WTC11 (cell line): ENCODE measurements around the gene FHL1. TPM values are rescaled to one million over a fixed set of nuclear protein-coding genes. Genes with fewer than 3 reads are reported as not detected.
"Not testable (repeated sequence)": the region's sequence is repeated elsewhere in the genome, so short reads cannot be mapped to it uniquely, and the experiment has no call there.

ENCODE experiments used
- ATAC-seq: fragments of 200-7000 bp; cut with Tn5 transposase; 2 replicates; pipeline ENCODE4 v1.10.0; 2021; ENCODE audit warnings: mild to moderate bottlenecking, moderate library complexity
- CTCF ChIA-PET: fragments of 300-600 bp; sonication (Branson Sonifier 250); formaldehyde crosslinking; loops from one replicate; lab custom pipeline; 2021; ENCODE audit warnings: antibody characterized with exemption; lab: Charles Lee
- POLR2A ChIA-PET: fragments of 350-600 bp; sonication (Branson Sonifier 250); formaldehyde crosslinking; loops from one replicate; lab custom pipeline; 2021; ENCODE audit warnings: antibody characterized with exemption; lab: Charles Lee
- DNase-seq: peaks from one replicate; pipeline ENCODE4 v3.0.0; 2021; ENCODE audit warnings: low spot score
- H3K27ac Mint-ChIP-seq: 2 replicates; pipeline ENCODE4 v1.8.0; 2021; ENCODE audit warnings: mixed read lengths
- H3K27me3 Mint-ChIP-seq: 2 replicates; pipeline ENCODE4 v1.8.0; 2021; ENCODE audit warnings: low read depth, mild to moderate bottlenecking, moderate library complexity, mixed read lengths
- H3K36me3 Mint-ChIP-seq: 2 replicates; pipeline ENCODE4 v1.8.0; 2021; ENCODE audit warnings: mixed read lengths
- H3K4me1 Mint-ChIP-seq: 2 replicates; pipeline ENCODE4 v1.8.0; 2022; ENCODE audit warnings: mixed read lengths
- H3K4me3 Mint-ChIP-seq: 2 replicates; pipeline ENCODE4 v1.8.0; 2021; ENCODE audit warnings: mild to moderate bottlenecking, moderate library complexity, mixed read lengths
- H3K9me3 Mint-ChIP-seq: 2 replicates; pipeline ENCODE4 v1.8.0; 2021; ENCODE audit warnings: mixed read lengths
- ELF4 ChIP-seq: sonication (generic); formaldehyde crosslinking; IDR thresholded peaks from 2 replicates; pipeline ENCODE4 v1.8.1; 2022; ENCODE audit warnings: low read depth, mild to moderate bottlenecking, moderate library complexity, missing genetic modification reagents
- EMX1 ChIP-seq: fragments of 250-450 bp; sonication (Bioruptor Pico); IDR thresholded peaks from 2 replicates; pipeline ENCODE4 v1.8.0; 2021; ENCODE audit warnings: mild to moderate bottlenecking
- ETV6 ChIP-seq: sonication (generic); formaldehyde crosslinking; IDR thresholded peaks from 2 replicates; pipeline ENCODE4 v1.8.1; 2022; ENCODE audit warnings: mild to moderate bottlenecking, missing genetic modification reagents
- FOXJ3 ChIP-seq: sonication (generic); formaldehyde crosslinking; IDR thresholded peaks from 2 replicates; pipeline ENCODE4 v1.9.0; 2021; ENCODE audit warnings: missing genetic modification reagents, mild to moderate bottlenecking, borderline replicate concordance
- GRHL2 ChIP-seq: fragments of 250-450 bp; sonication (Bioruptor Pico); IDR thresholded peaks from 2 replicates; pipeline ENCODE4 v1.8.0; 2022; ENCODE audit warnings: mild to moderate bottlenecking, moderate library complexity; ENCODE audit not compliant: insufficient replicate concordance, severe bottlenecking
- GTF2I ChIP-seq: fragments of 250-450 bp; sonication (Bioruptor Pico); conservative IDR thresholded peaks from 2 replicates; pipeline ENCODE4 v1.4.0; 2021; ENCODE audit warnings: mild to moderate bottlenecking
- MXD4 ChIP-seq: fragments of 250-450 bp; sonication (Bioruptor Pico); IDR thresholded peaks from 2 replicates; pipeline ENCODE4 v1.8.0; 2021; ENCODE audit warnings: mild to moderate bottlenecking, moderate library complexity, borderline replicate concordance
- NFATC4 ChIP-seq: fragments of 250-450 bp; sonication (Bioruptor Pico); IDR thresholded peaks from 2 replicates; pipeline ENCODE4 v1.9.0; 2021; ENCODE audit warnings: mild to moderate bottlenecking
- NR2C2 ChIP-seq: sonication (generic); formaldehyde crosslinking; IDR thresholded peaks from 2 replicates; pipeline ENCODE4 v1.8.0; 2022; ENCODE audit warnings: mild to moderate bottlenecking, missing genetic modification reagents
- SMAD3 ChIP-seq: sonication (generic); formaldehyde crosslinking; IDR thresholded peaks from 2 replicates; pipeline ENCODE4 v1.8.0; 2022; ENCODE audit warnings: missing genetic modification reagents, mild to moderate bottlenecking, borderline replicate concordance
- SOX15 ChIP-seq: fragments of 250-450 bp; sonication (Bioruptor Pico); IDR thresholded peaks from 2 replicates; pipeline ENCODE4 v1.9.0; 2021; ENCODE audit warnings: mild to moderate bottlenecking
- TEAD1 ChIP-seq: sonication (generic); formaldehyde crosslinking; IDR thresholded peaks from 2 replicates; pipeline ENCODE4 v1.8.0; 2022; ENCODE audit warnings: mild to moderate bottlenecking, missing genetic modification reagents
- ZBTB21 ChIP-seq: sonication (generic); formaldehyde crosslinking; IDR thresholded peaks from 2 replicates; pipeline ENCODE4 v1.8.1; 2023; ENCODE audit warnings: mild to moderate bottlenecking, missing genetic modification reagents, borderline replicate concordance
- ZNF423 ChIP-seq: fragments of 250-450 bp; sonication (Bioruptor Pico); IDR thresholded peaks from 2 replicates; pipeline ENCODE4 v2.1.2; 2022; ENCODE audit warnings: mild to moderate bottlenecking, moderate library complexity
- total RNA-seq: library from RNA; stranded (reverse); gene quantifications from 3 replicates; pipeline ENCODE4 v1.2.3, GENCODE V29; 2021
- TF ChIP-seq, protein P1 (sequence below): sonication (generic); formaldehyde crosslinking; IDR thresholded peaks from 2 replicates; pipeline ENCODE4 v1.8.1; 2023; ENCODE audit warnings: mild to moderate bottlenecking, missing genetic modification reagents, moderate library complexity
- TF ChIP-seq, protein P2 (sequence below): sonication (generic); formaldehyde crosslinking; IDR thresholded peaks from 2 replicates; pipeline ENCODE4 v1.8.0; 2022; ENCODE audit warnings: mild to moderate bottlenecking, missing genetic modification reagents
- TF ChIP-seq, protein P3 (sequence below): fragments of 200-600 bp; IDR thresholded peaks from 2 replicates; pipeline ENCODE4 v1.8.0; 2022; ENCODE audit warnings: antibody characterized with exemption
- TF ChIP-seq, protein P4 (sequence below): sonication (generic); formaldehyde crosslinking; IDR thresholded peaks from 2 replicates; pipeline ENCODE4 v1.8.0; 2022; ENCODE audit warnings: mild to moderate bottlenecking, missing genetic modification reagents
- TF ChIP-seq, protein P5 (sequence below): sonication (generic); formaldehyde crosslinking; IDR thresholded peaks from 2 replicates; pipeline ENCODE4 v1.8.1; 2023; ENCODE audit warnings: mild to moderate bottlenecking, moderate library complexity, missing genetic modification reagents
- TF ChIP-seq, protein P6 (sequence below): sonication (generic); formaldehyde crosslinking; IDR thresholded peaks from 2 replicates; pipeline ENCODE4 v1.8.1; 2023; ENCODE audit warnings: mild to moderate bottlenecking, missing genetic modification reagents, moderate library complexity
- TF ChIP-seq, protein P7 (sequence below): sonication (generic); formaldehyde crosslinking; IDR thresholded peaks from 2 replicates; pipeline ENCODE4 v1.8.1; 2022; ENCODE audit warnings: mild to moderate bottlenecking, missing genetic modification reagents, moderate library complexity, borderline replicate concordance

The FHL1 gene
- total RNA-seq, 1 experiment from 2014 or later: 43.5 TPM

DNA sequence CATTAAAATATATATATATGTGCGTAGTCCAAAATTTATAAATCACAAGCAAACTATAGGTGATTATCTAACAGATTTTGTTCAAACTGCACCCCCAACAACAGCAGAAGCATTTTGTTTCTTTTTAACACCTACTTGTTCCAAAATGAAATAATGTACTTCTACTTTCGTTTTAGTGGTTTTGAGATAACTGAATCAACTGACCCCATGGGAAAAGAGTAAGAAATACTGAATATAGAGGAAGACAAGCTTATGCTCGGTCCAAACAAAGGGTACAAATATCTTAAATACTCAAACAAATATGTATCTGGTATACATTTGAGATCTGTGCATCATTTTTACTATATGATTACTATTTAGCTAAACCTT is 81.5 kb downstream of the FHL1 start:
- no peak overlapping the region for H3K27ac Mint-ChIP-seq
- no peaks in the 10 kb centered on the region for H3K9me3 Mint-ChIP-seq
- no peaks in the 10 kb centered on the region for H3K27me3 Mint-ChIP-seq
- ATAC-seq (no peak), DNase-seq (no peak)
- no peaks in the 10 kb centered on the region for H3K4me1 Mint-ChIP-seq
- TF ChIP-seq SMAD3 (CRISPR knock-in tag) (no peak), NR2C2 (CRISPR knock-in tag) (no peak), ETV6 (CRISPR knock-in tag) (no peak), SOX15 (CRISPR knock-in tag) (no peak), TEAD1 (CRISPR knock-in tag) (no peak), FOXJ3 (no peak), EMX1 (no peak), ZNF423 (CRISPR knock-in tag) (no peak)
- TF ChIP-seq, protein P1, sequence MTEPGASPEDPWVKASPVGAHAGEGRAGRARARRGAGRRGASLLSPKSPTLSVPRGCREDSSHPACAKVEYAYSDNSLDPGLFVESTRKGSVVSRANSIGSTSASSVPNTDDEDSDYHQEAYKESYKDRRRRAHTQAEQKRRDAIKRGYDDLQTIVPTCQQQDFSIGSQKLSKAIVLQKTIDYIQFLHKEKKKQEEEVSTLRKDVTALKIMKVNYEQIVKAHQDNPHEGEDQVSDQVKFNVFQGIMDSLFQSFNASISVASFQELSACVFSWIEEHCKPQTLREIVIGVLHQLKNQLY (CRISPR knock-in tag): no peak
- TF ChIP-seq, protein P2, sequence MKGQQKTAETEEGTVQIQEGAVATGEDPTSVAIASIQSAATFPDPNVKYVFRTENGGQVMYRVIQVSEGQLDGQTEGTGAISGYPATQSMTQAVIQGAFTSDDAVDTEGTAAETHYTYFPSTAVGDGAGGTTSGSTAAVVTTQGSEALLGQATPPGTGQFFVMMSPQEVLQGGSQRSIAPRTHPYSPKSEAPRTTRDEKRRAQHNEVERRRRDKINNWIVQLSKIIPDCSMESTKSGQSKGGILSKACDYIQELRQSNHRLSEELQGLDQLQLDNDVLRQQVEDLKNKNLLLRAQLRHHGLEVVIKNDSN (CRISPR knock-in tag): no peak
- TF ChIP-seq, protein P3, sequence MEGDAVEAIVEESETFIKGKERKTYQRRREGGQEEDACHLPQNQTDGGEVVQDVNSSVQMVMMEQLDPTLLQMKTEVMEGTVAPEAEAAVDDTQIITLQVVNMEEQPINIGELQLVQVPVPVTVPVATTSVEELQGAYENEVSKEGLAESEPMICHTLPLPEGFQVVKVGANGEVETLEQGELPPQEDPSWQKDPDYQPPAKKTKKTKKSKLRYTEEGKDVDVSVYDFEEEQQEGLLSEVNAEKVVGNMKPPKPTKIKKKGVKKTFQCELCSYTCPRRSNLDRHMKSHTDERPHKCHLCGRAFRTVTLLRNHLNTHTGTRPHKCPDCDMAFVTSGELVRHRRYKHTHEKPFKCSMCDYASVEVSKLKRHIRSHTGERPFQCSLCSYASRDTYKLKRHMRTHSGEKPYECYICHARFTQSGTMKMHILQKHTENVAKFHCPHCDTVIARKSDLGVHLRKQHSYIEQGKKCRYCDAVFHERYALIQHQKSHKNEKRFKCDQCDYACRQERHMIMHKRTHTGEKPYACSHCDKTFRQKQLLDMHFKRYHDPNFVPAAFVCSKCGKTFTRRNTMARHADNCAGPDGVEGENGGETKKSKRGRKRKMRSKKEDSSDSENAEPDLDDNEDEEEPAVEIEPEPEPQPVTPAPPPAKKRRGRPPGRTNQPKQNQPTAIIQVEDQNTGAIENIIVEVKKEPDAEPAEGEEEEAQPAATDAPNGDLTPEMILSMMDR: no peak
- TF ChIP-seq, protein P4, sequence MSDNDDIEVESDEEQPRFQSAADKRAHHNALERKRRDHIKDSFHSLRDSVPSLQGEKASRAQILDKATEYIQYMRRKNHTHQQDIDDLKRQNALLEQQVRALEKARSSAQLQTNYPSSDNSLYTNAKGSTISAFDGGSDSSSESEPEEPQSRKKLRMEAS: no peak
- TF ChIP-seq, protein P5, sequence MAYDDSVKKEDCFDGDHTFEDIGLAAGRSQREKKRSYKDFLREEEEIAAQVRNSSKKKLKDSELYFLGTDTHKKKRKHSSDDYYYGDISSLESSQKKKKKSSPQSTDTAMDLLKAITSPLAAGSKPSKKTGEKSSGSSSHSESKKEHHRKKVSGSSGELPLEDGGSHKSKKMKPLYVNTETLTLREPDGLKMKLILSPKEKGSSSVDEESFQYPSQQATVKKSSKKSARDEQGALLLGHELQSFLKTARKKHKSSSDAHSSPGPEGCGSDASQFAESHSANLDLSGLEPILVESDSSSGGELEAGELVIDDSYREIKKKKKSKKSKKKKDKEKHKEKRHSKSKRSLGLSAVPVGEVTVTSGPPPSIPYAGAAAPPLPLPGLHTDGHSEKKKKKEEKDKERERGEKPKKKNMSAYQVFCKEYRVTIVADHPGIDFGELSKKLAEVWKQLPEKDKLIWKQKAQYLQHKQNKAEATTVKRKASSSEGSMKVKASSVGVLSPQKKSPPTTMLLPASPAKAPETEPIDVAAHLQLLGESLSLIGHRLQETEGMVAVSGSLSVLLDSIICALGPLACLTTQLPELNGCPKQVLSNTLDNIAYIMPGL: no peak
- H3K36me3 Mint-ChIP-seq: peaks cover 27% of the 10 kb centered on the region
- ChIA-PET POLR2A (no interaction called here), CTCF (no interaction called here)
- no peak overlapping the region for H3K4me3 Mint-ChIP-seq

DNA sequence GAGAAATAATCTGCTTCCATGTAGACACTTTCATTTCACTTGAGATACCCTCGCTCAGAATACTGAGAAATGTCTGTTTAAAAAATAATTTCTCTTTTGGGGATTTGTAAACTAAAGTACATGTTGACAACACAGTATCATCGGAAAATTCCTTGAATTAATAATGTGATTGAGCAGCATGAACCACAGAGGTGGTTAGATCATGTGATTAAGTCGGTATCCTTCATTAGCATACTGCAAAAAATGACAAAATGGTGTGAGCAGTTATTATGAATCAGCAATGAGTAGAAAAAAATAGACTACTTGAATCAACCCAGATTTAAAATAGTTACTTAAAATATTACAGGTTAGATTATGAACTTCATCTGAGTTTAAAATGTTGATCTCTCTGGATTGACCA is 89.7 kb downstream of the FHL1 start:
- TF ChIP-seq, protein P6, sequence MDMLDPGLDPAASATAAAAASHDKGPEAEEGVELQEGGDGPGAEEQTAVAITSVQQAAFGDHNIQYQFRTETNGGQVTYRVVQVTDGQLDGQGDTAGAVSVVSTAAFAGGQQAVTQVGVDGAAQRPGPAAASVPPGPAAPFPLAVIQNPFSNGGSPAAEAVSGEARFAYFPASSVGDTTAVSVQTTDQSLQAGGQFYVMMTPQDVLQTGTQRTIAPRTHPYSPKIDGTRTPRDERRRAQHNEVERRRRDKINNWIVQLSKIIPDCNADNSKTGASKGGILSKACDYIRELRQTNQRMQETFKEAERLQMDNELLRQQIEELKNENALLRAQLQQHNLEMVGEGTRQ: no peak
- TF ChIP-seq GTF2I (CRISPR knock-in tag) (no peak), GRHL2 (no peak), NFATC4 (no peak), ZBTB21 (CRISPR knock-in tag) (no peak), ELF4 (CRISPR knock-in tag) (no peak), MXD4 (CRISPR knock-in tag) (no peak)
- TF ChIP-seq, protein P7, sequence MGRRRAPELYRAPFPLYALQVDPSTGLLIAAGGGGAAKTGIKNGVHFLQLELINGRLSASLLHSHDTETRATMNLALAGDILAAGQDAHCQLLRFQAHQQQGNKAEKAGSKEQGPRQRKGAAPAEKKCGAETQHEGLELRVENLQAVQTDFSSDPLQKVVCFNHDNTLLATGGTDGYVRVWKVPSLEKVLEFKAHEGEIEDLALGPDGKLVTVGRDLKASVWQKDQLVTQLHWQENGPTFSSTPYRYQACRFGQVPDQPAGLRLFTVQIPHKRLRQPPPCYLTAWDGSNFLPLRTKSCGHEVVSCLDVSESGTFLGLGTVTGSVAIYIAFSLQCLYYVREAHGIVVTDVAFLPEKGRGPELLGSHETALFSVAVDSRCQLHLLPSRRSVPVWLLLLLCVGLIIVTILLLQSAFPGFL (CRISPR knock-in tag): no peak
- TF ChIP-seq, protein P2 (CRISPR knock-in tag): no peak
- TF ChIP-seq, protein P5: no peak
- TF ChIP-seq, protein P4: no peak
- TF ChIP-seq, all 79 proteins: peak for 0
- no peaks in the 10 kb centered on the region for H3K27me3 Mint-ChIP-seq
- peaks cover 25% of the 10 kb centered on the region for H3K36me3 Mint-ChIP-seq
- no peak overlapping the region for H3K27ac Mint-ChIP-seq
- ATAC-seq (no peak), DNase-seq (no peak)
- CTCF ChIA-PET: no interaction called here
- no peaks in the 10 kb centered on the region for H3K4me1 Mint-ChIP-seq
- H3K9me3 Mint-ChIP-seq: no peaks in the 10 kb centered on the region
- POLR2A ChIA-PET: no interaction called here
- H3K4me3 Mint-ChIP-seq: no peak overlapping the region

DNA sequence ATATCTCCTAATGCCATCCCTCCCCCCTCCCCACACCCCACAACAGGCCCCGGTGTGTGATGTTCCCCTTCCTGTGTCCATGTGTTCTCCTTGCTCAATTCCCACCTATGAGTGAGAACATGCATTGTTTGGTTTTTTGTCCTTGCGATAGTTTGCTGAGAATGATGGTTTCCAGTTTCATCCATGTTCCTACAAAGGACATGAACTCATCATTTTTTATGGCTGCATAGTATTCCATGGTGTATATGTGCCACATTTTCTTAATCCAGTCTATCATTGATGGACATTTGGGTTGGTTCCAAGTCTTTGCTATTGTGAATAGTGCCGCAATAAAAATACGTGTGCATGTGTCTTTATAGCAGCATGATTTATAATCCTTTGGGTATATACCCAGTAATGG is 90.5 kb downstream of the FHL1 start:
- H3K36me3 Mint-ChIP-seq: peaks cover 30% of the 10 kb centered on the region
- not testable (repeated sequence) for H3K27ac Mint-ChIP-seq

More for the DNA sequence above, 90.5 kb downstream of the FHL1 start:
- H3K4me1 Mint-ChIP-seq, H3K27me3 Mint-ChIP-seq, CTCF ChIA-PET, H3K4me3 Mint-ChIP-seq, POLR2A ChIA-PET, DNase-seq, H3K9me3 Mint-ChIP-seq, ATAC-seq: not testable (repeated sequence)
